ENCODE results near the gene TMEM170B. TPM values are rescaled to one million over a fixed set of nuclear protein-coding genes. Genes with fewer than 3 reads are reported as not detected.

Gene TMEM170B
- total RNA-seq, 2 donors from 2014 or later: 5.6 to 5.7 TPM

DNA sequence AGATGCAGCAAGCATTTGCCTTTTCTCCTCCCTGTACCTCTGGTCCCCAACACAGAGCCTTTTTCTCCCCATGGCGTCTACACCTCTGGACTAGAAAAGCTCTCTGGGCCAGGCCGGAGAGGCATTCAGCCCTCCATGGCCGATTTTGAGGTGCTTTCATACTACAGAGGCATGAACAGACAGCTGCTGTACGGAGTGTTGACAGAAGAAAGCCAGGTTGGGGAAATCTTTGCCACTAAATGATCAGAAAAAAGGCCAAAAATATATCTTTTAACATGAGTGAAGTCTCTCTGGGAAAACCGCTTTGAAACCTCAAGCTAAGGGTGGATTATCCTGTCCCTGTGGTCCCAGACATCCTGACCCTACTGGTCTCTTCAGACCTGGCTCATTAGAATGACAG is 94.0 kb downstream of the TMEM170B start:
- DNase-seq: no peak
- intact Hi-C loops (cut with DNase I): no loop called here
- no peak for ATAC-seq

DNA sequence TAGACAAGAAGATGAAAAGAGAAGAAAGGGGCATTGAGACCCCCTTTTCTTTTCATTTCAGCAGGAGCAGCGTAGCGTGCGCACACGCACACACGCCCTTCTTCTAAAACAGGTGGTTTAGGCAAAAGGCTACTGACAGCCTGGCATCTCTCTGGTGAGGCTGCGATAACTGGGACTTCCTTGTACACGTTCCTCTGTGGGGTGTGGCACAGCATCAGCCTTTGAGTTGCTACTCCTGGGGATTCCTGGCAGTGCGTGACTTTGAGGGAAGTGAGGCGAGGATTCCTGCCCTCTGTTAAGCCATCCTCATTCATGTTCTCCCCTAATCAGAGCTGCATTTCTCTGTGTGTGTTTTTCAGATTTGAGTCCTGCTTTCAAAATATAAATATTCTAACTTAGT is 94.7 kb downstream of the TMEM170B start:
- peak; percentile 54 for DNase-seq
- peak in 1 of 2 donors; percentile 75 for ATAC-seq
- intact Hi-C loops (cut with DNase I): no loop called here

DNA sequence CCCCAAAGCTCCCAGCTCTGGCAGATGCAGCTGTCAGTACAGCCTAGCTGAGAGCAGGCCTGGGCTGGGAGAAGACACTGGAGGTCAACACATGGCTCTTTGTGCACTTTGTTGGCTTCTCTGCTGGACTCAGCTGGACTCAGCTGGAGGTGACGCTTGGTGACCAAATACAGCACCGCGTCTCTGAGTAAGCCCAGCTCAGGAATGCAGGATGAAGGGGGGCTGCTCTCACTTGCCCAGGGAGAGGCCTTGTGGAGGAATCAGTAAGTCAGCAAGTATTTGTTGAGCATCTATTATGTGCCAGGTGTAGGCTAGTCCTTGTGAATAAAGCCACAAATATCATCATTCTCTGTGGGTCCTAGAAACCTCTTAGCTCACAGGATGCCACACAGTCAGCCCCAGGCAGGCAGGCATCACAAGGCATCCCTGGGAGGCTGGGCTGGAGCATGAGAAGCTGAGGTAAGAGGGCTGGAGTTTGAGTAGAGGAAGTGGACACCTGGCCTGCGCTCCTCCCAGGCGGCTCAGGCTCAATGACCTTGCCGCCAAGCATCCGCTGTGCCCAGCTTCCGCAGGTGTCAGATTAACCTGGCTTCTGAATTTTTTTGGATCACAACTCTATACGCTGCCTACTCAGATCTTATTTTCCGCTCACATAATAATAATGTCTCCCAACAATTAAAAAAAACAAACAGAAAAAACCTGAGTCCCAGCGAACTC is 95.4 kb downstream of the TMEM170B start:
- ATAC-seq: peak in 1 of 2 donors; percentile 70
- peak; percentile 24 for DNase-seq
- intact Hi-C loops (cut with DNase I): no loop called here

Other genes starting within 250 kb of the TMEM170B start
- gene ADTRP, start 241.1 kb downstream of the TMEM170B start, total RNA-seq: under 1 TPM; 0.18 to 0.21 TPM

Data from left cardiac atrium (tissue), 4 donors.